ENCODE measurements around the gene IFI16.
"Not testable (repeated sequence)": the region's sequence is repeated elsewhere in the genome, so short reads cannot be mapped to it uniquely, and the experiment has no call there.

The IFI16 gene

DNA sequence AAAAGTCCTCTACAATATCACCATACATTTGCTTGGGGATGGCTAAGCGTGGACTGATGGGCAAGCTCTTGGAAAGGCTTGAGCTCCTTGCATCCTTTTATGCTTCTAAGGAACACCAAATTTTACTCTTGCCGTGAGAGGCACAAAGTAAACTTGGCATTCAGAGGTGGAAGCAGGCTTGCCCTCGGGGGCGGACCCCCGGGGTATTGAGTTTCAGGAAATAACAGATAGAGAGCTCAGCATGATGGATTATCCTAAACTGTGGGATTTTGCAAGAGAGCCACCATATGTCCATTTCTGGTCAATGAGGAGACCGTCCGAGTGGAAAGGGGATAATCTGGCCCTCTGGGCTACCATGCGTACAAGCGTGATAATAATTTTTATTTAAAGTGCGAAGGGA, 14.0 kb downstream of the IFI16 start:
- Mint-ChIP-seq H3K27ac (no peak overlapping the region), H3K36me3 (peaks cover 66% of the 10 kb centered on the region), H3K9me3 (peaks cover 5% of the 10 kb centered on the region), H3K4me3 (no peak overlapping the region), H3K4me1 (peaks cover 89% of the 10 kb centered on the region), H3K27me3 (no peaks in the 10 kb centered on the region)

DNA sequence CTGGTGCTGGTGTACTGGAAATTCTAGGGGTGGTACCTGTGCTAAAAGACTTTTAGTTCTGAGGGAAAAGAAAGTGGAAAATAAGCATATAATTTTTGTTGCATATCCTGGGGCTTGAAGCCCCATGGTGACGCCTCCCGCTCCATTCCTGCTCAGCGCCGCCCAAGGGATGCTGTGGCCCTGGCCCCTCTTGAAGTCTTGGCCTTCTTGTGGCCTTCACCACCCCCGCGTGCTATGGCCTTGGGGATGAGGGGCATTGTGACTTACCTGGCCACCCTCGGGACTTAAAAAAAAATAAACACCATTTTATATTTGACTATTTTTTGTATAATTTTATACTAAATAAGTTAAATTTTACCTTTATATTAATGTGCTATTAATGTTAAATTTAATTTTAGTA, 15.3 kb downstream of the IFI16 start:
- H3K4me3 Mint-ChIP-seq = no peak overlapping the region
- peaks cover 73% of the 10 kb centered on the region for H3K36me3 Mint-ChIP-seq
- no peaks in the 10 kb centered on the region for H3K27me3 Mint-ChIP-seq
- H3K27ac Mint-ChIP-seq = peak overlapping the region; percentile 32
- peaks cover 92% of the 10 kb centered on the region for H3K4me1 Mint-ChIP-seq
- peaks cover 5% of the 10 kb centered on the region for H3K9me3 Mint-ChIP-seq

DNA sequence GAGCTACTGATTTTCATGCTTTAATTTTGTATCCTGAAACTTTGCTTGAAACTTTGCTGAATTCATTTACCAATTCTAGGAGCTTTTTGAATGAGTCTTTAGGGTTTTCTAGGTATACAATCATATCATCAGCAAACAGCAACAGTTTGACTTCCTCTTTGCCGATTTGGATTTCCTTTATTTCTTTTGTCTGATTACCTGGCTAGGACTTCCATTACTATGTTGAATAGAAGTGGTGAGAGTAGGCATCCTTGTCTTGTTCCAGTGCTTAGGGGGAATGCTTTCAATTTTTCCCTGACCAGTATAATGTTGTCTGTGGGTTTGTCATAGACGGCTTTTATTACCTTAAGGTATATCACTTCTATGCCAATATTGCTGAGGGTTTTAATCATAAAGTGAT, 17.1 kb downstream of the IFI16 start:
- H3K27me3 Mint-ChIP-seq, H3K27ac Mint-ChIP-seq, H3K9me3 Mint-ChIP-seq: not testable (repeated sequence)
- Mint-ChIP-seq H3K4me3 (peak overlapping the region; percentile 67), H3K36me3 (peaks cover 69% of the 10 kb centered on the region), H3K4me1 (peaks cover 85% of the 10 kb centered on the region)

DNA sequence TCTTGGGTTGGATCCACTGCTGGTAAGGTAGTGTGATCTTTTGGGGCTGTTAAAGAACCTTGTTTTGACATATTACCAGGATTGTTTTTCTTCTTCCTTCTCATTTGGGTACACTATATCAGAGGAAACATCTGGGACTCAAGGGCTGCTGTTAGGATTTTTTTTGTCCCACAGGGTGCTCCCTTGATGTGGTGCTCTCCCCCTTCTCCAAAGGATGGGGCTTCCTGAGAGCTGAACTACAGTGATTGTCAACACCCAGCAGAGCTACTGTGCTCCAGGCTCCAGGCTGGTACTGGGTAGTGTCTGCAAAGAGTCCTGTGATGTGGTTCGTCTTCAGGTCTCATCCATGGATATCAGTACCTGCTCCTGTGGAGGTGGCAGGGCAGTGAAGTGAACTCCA, 20.6 kb downstream of the IFI16 start:
- peaks cover 80% of the 10 kb centered on the region for H3K4me1 Mint-ChIP-seq
- H3K27me3 Mint-ChIP-seq = no peaks in the 10 kb centered on the region
- peak overlapping the region; percentile 30 for H3K27ac Mint-ChIP-seq
- peak overlapping the region; percentile 26 for H3K4me3 Mint-ChIP-seq
- H3K9me3 Mint-ChIP-seq = peaks cover 5% of the 10 kb centered on the region
- peaks cover 70% of the 10 kb centered on the region for H3K36me3 Mint-ChIP-seq

DNA sequence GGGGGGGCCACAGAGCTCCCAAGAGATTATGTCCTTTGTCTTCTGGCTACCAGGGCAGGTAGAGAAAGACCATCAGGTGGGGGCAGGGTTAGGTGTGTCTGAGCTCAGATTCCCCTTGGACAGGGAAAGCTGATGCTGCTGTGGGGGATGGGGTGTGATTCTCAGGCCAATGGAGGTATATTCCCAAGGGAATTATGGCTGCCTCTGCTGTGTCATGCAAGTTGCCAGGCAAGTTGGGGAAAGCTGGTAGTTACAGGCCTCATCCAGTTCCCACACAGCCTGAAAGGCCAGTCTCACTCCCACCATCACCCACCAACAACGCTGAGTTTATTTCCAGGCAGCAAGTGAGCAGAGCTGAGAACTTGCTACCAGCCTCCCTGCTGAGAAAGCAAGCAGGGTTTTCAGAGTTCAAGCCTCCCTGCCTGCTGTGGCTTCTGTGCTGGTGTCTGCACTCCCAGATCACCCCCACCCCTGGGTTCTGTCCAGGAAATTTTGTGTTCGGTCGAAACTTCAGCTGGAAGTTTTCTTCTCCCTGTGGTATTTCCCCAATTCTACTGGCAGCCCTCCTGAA, 21.3 kb downstream of the IFI16 start:
- Mint-ChIP-seq H3K4me1 (peaks cover 79% of the 10 kb centered on the region), H3K27ac (no peak overlapping the region), H3K27me3 (no peaks in the 10 kb centered on the region), H3K4me3 (no peak overlapping the region), H3K36me3 (peaks cover 67% of the 10 kb centered on the region), H3K9me3 (peaks cover 5% of the 10 kb centered on the region)

DNA sequence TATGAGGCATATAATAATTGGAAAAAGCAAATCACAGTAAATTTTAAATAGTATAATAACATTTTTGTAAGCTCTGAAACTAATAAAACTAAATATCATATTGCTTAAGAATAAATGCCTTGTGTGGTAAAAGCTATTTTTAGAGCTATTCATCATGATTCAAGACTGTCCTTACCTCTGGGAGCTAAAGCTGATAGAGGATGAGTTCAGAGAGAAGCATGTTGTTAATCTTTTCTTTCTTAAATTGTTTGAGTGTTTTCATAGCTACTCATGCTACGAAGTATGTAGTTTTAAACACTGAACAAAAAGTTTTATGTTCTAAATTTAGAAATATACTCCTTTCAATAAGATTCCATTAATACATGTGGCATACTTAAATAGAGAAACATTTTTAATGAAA, 30.5 kb downstream of the IFI16 start:
- H3K4me3 Mint-ChIP-seq = no peak overlapping the region
- H3K9me3 Mint-ChIP-seq = no peaks in the 10 kb centered on the region
- peaks cover 44% of the 10 kb centered on the region for H3K4me1 Mint-ChIP-seq
- no peaks in the 10 kb centered on the region for H3K27me3 Mint-ChIP-seq
- H3K27ac Mint-ChIP-seq = no peak overlapping the region
- peaks cover 29% of the 10 kb centered on the region for H3K36me3 Mint-ChIP-seq

DNA sequence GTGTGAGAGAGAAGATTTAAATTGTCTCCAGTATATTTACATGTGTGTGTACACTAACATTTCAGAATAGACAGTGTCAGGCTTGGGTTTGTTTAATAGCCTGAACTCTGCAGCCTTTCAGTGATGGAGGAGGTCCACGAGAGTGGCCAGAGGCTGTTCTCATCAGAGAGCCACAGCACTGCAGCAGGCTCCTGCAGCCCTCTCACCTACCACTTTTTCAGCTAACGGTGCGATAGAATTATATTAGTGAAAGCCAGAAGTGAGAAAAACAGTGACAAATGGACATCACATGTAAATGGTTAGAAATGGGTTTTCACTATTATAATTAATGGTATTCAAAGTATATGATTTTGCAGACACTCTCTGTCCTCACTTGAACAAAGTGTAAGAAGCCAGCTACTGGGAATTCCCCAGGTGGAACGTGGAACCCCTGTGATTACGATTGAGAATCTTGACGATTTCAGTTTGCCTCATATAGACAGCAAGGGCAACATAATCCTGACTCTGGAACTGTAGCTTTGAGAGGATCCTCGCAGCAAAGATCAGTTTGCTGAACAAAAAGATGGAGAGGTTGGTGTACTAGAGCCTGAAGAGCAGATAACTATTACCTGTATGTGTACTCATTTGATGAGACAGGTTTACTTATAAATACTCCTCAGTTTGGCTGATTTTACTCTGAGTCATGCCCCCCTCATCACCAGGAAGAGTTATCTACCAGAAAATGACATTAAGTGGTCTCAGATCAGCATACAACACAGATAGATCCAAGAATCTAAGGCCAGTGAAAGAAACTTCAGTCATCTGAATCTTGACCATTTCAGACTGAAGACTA, 31.4 kb downstream of the IFI16 start:
- Mint-ChIP-seq H3K4me3 (no peak overlapping the region), H3K36me3 (peaks cover 26% of the 10 kb centered on the region), H3K27ac (peak overlapping the region; percentile 57), H3K9me3 (no peaks in the 10 kb centered on the region), H3K4me1 (peaks cover 45% of the 10 kb centered on the region), H3K27me3 (no peaks in the 10 kb centered on the region)

DNA sequence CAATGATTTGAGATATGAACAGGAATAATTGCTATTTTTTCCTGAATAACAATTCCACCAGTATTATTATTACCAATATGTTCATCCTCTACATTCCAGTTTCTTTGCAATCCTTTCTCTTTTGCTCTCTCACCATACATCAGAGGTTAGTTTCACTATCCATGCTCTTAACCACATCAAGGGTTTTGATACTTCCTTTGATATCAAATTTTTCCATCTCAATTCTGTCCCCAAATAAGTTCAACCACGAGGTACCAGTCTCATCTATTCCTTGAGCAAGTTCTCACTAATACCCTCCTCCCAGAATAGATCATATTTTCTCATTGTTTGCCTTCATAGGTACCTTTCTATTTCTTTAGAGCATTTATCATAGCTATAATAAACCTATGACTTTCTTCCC, 36.8 kb downstream of the IFI16 start:
- Mint-ChIP-seq H3K27ac (peak overlapping the region; percentile 24), H3K36me3 (peaks cover 26% of the 10 kb centered on the region), H3K4me3 (peak overlapping the region; percentile 11), H3K4me1 (peaks cover 48% of the 10 kb centered on the region)
- H3K9me3 Mint-ChIP-seq, H3K27me3 Mint-ChIP-seq: not testable (repeated sequence)

DNA sequence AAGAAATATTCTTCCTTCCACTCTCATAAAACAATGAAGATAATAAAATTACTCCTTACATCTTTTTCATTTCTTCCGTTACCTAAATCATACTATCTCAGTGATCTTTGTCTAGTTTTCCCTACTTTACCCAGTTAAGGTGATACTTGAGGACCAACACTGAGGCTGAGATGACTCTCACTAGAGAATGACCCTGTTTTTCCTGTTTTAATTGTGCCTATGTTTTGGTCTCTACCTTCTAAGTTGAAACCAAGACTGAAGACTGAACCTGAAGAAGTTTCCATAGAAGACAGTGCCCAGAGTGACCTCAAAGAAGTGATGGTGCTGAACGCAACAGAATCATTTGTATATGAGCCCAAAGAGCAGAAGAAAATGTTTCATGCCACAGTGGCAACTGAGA, 41.7 kb downstream of the IFI16 start:
- Mint-ChIP-seq H3K27ac (peak overlapping the region; percentile 53), H3K27me3 (no peaks in the 10 kb centered on the region), H3K4me1 (peaks cover 56% of the 10 kb centered on the region), H3K4me3 (no peak overlapping the region), H3K9me3 (no peaks in the 10 kb centered on the region), H3K36me3 (peaks cover 44% of the 10 kb centered on the region)

DNA sequence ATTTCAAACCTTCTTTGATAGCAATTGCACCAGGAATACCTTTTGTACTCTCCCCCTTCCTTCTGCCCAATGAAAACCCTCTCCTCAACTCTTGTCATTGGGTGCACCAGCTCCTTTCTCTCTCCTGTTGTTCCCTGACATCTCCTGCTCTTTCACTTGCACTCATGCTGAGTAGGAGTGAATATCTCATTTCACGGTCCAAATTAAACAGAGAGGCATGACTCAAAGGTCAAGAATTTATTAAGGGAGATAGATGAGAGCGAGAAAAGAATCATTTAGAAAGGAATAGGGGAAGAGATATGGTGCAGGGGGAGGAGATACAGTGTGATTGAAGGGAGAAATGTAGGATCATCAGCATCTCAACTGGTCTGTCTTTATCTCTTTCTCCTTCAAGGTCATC, 44.7 kb downstream of the IFI16 start:
- Mint-ChIP-seq H3K36me3 (peaks cover 43% of the 10 kb centered on the region), H3K4me1 (peaks cover 48% of the 10 kb centered on the region), H3K27me3 (no peaks in the 10 kb centered on the region), H3K4me3 (no peak overlapping the region), H3K9me3 (no peaks in the 10 kb centered on the region), H3K27ac (peak overlapping the region; percentile 10)

DNA sequence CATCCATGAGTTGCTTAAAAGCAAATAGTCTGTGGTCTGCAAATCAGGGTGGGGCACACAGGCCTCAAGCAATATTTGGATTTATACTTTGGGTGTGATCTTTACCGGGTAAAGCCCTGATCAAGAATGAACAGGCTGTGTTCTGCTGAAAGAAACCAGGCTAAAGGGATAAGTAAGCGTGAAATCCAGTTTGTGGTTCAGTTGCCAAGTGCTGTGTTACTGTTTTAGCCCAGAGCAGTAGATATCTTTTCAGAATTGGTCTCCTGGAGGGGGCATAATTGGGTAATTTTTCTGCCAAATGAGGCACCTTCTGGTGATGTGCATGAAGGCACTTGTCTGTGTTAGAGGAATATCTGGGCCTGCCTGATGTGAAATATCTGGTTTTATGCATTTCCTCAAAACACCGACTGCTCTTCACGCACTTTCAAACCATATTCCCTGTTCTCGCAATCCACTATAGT, 45.5 kb downstream of the IFI16 start:
- no peaks in the 10 kb centered on the region for H3K27me3 Mint-ChIP-seq
- peak overlapping the region; percentile 56 for H3K27ac Mint-ChIP-seq
- H3K36me3 Mint-ChIP-seq = peaks cover 38% of the 10 kb centered on the region
- H3K4me3 Mint-ChIP-seq = no peak overlapping the region
- no peaks in the 10 kb centered on the region for H3K9me3 Mint-ChIP-seq
- peaks cover 48% of the 10 kb centered on the region for H3K4me1 Mint-ChIP-seq

DNA sequence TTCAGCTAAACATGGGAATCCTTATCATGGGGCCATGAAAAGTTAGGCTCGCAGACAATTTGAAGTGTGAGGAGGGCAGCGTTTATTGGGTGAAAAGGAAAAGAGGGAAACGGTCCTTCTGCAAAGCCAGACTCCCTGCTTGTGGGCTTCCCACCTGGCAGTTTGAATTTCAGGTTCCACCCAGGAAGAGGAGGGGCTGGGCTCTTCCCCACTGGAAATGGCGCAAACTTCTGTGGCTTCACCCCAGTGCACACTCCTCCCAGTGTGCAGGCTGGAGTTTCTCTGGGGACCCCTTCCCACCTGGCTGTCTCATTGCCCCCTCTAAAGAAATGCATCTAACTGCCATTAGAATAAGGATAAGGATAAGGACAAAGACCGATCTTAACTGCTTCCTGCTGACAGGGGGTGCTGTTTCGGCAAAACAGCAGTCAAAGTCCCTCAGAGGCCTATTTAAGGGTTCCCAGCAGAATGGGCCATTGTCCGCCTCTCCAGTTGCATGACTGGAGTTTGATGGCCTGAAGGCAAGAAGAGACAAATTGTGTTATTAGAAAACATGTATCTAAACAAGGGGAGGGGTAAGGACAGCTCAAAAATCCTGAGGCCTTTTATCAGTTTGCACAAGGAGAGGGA, 46.5 kb downstream of the IFI16 start:
- Mint-ChIP-seq H3K27ac (peak overlapping the region; percentile 18), H3K9me3 (no peaks in the 10 kb centered on the region), H3K27me3 (no peaks in the 10 kb centered on the region), H3K4me3 (no peak overlapping the region), H3K36me3 (peaks cover 31% of the 10 kb centered on the region), H3K4me1 (peaks cover 42% of the 10 kb centered on the region)

DNA sequence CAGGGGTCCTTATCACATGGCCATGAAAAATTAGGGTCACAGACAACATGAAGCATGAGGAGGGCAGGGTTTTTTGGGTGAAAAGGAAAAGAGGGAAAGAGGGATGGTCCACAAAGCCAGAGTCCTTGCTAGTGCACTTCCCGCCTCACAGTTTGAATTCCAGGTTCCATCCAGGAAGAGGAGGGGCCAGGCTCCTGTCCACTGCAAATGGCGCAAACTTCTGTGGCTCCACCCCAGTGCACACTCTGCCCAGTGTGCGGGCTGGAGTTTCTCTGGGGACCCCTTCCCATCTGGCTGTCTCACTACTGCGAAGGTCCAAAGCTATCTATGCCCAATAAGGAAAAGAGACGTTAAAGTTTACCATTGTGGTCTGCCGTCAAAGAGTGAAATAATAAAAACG, 49.0 kb downstream of the IFI16 start:
- Mint-ChIP-seq H3K4me3 (no peak overlapping the region), H3K27me3 (no peaks in the 10 kb centered on the region), H3K4me1 (peaks cover 21% of the 10 kb centered on the region), H3K9me3 (no peaks in the 10 kb centered on the region), H3K27ac (no peak overlapping the region), H3K36me3 (peaks cover 14% of the 10 kb centered on the region)

DNA sequence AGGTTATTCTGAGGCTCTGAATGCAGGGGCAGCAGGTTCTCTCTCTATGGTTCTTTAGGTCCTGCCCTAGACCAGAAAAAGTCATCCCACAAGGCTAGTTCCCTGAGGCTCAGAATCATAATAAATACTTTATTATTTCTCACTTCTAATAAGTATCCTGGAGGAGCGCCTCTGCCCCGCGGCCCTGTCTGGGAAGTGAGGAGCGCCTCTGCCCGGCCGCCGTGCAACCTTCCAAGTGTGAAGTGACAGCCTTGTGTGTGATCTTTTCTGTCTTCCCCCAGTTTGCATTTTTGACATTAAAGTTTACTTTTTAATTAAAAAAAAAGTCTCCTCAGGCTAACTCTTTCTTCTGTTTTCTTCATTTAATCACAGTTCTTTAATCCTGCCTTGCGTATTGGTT, 55.4 kb downstream of the IFI16 start:
- Mint-ChIP-seq H3K27me3 (no peaks in the 10 kb centered on the region), H3K4me1 (peaks cover 33% of the 10 kb centered on the region), H3K27ac (no peak overlapping the region), H3K4me3 (no peak overlapping the region), H3K36me3 (peaks cover 1% of the 10 kb centered on the region), H3K9me3 (no peaks in the 10 kb centered on the region)

DNA sequence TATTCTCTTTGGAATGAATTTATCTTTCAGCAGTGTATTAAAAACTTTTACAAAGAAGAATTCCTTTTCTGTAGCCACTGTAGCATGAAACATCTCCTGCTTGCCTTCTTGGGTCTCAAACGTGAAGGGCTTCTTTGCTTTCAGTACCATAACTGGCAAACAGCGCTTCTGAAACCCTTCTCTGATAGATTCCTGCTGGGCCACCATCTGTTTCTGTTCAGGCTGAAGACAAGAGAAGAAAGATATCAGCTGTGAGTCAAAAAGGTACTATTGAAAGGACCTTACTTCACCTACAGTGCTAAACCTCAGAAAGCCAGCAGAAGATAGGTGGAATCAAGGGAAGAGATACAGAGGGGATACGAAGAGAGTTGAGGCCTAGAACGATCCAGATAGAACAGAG, 56.4 kb downstream of the IFI16 start:
- H3K36me3 Mint-ChIP-seq = peaks cover 1% of the 10 kb centered on the region
- H3K27ac Mint-ChIP-seq = peak overlapping the region; percentile 56
- H3K4me3 Mint-ChIP-seq = no peak overlapping the region
- peaks cover 28% of the 10 kb centered on the region for H3K4me1 Mint-ChIP-seq
- no peaks in the 10 kb centered on the region for H3K9me3 Mint-ChIP-seq
- no peaks in the 10 kb centered on the region for H3K27me3 Mint-ChIP-seq

Data from activated naive CD4-positive, alpha-beta T cell treated with anti-CD3 and anti-CD28 coated beads, Interleukin-2, amount 50 U/mL, for 24 hours (primary cell).